ENCODE data around the gene MAPK1. TPM values are rescaled to one million over a fixed set of nuclear protein-coding genes. Genes with fewer than 3 reads are reported as not detected.
"Not testable (repeated sequence)": the region's sequence is repeated elsewhere in the genome, so short reads cannot be mapped to it uniquely, and the experiment has no call there.

Gene MAPK1
- polyA plus RNA-seq (2013, experiment 1 of 2), result 95.7 TPM
- 81.7 TPM for polyA plus RNA-seq (2013, experiment 2 of 2)

GRCh38 chr22:21867528-21868266, at the start of gene MAPK1:
MAPK1 (minus strand) TSS chr22:21867645; CDS start chr22:21867440, 205 bp downstream.
- H3K4me3 ChIP-seq (ENCODE audit: extremely low read depth, insufficient read depth, low read length, poor library complexity, severe bottlenecking), result peak within 1 kb of the TSS; percentile 91
- no peaks in the 10 kb centered on the region for H3K9me3 ChIP-seq (ENCODE audit: control insufficient read depth, low read length)
- peak within 1 kb of the TSS; percentile 84 for H3K27ac ChIP-seq (ENCODE audit: low read depth, low read length, severe bottlenecking)
- 3 to 4% methylated on average over 60 of the region's 74 CpGs for WGBS, 2 experiments (ENCODE audit: insufficient coverage in 2 of 2)
- H3K36me3 ChIP-seq (ENCODE audit: control insufficient read depth, insufficient read depth, low read length), result no peaks in the 10 kb centered on the region
- peaks cover 12% of the 10 kb centered on the region for H3K4me1 ChIP-seq (ENCODE audit: control insufficient read depth, insufficient read depth, low read length, poor library complexity, severe bottlenecking)

- Histone ChIP-seq H3K9me3 (ENCODE audit: control insufficient read depth, low read length) (no peaks in the 10 kb centered on the region), H3K36me3 (ENCODE audit: control insufficient read depth, insufficient read depth, low read length) (no peaks in the 10 kb centered on the region), H3K27ac (ENCODE audit: low read depth, low read length, severe bottlenecking) (no peak overlapping the region), H3K4me1 (ENCODE audit: control insufficient read depth, insufficient read depth, low read length, poor library complexity, severe bottlenecking) (no peaks in the 10 kb centered on the region), H3K4me3 (ENCODE audit: extremely low read depth, insufficient read depth, low read length, poor library complexity, severe bottlenecking) (no peak overlapping the region)
- 86 to 88% methylated on average over 1 to 2 of the region's 4 CpGs for WGBS, 2 experiments (ENCODE audit: insufficient coverage in 2 of 2)
These were observed 49.0 kb upstream of the MAPK1 start for GRCh38 chr22:21916309-21916918.

DNA sequence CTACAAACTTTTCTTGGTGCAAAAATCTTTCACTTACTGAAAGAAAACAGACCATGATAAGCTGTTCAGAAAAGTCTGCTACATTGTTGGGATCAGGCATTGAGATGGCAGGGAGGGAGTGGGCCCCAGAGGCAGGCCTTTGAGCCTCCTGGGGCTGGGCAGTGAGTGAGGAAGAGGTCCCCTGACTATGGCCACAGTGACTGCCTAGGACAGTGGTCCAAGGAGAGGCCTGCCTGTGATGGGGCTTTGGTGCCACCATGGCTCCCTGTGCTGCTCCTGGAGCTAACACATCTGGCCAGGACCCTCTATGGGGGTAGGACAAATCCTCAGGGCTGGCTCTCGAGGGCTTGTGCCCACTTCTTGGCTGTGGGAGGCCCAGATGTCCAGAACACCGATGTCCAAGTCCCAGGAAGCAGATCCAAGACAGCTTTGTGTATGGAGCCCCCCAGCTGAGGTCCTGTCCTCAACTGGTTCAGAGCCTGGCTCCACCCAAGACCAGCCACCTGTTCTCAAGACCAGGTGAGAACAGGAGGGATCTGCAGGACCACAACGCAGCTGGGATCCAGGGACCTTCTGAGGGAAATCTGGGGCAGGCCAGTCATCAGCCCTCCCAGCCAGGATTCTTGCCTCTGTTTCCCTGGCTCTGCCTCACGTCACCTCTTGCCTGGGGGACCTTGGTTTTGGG, 48.3 kb upstream of the MAPK1 start:
- 90 to 96% methylated on average over 2 to 4 of the region's 4 CpGs for WGBS, 2 experiments (ENCODE audit: insufficient coverage in 2 of 2)
- no peaks in the 10 kb centered on the region for H3K36me3 ChIP-seq (ENCODE audit: control insufficient read depth, insufficient read depth, low read length)
- no peak overlapping the region for H3K27ac ChIP-seq (ENCODE audit: low read depth, low read length, severe bottlenecking)
- H3K4me1 ChIP-seq (ENCODE audit: control insufficient read depth, insufficient read depth, low read length, poor library complexity, severe bottlenecking), result no peaks in the 10 kb centered on the region
- H3K4me3 ChIP-seq (ENCODE audit: extremely low read depth, insufficient read depth, low read length, poor library complexity, severe bottlenecking), result no peak overlapping the region
- no peaks in the 10 kb centered on the region for H3K9me3 ChIP-seq (ENCODE audit: control insufficient read depth, low read length)

DNA sequence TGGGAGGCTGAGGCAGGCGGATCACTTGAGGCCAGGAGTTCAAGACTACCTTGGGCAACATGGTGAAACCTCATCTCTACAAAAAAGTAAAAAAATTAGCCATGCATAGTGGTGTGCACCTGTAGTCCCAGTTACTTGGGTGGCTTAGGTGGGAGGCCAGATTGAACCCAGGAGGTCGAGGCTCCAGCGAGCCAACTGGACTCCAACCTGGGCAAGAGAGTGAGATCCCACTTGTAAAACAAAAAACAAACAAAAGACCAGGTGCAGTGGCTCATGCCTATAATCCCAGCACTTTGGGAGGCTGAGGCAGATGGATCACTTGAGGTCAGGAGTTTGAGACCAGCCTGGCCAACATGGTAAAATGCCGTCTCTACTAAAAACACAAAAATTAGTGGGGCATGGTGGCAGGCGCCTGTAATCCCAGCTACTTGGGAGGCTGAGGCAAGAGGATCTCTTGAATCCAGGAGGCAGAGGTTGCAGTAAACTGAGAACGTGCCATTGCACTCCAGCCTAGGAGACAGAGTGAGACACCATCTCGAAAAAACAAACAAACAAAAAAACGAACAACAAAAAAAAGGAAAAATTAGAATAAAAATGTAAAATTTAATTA, 46.7 kb upstream of the MAPK1 start:
- H3K36me3 ChIP-seq (ENCODE audit: control insufficient read depth, insufficient read depth, low read length); H3K4me3 ChIP-seq (ENCODE audit: extremely low read depth, insufficient read depth, low read length, poor library complexity, severe bottlenecking); H3K27ac ChIP-seq (ENCODE audit: low read depth, low read length, severe bottlenecking); H3K9me3 ChIP-seq (ENCODE audit: control insufficient read depth, low read length); H3K4me1 ChIP-seq (ENCODE audit: control insufficient read depth, insufficient read depth, low read length, poor library complexity, severe bottlenecking): not testable (repeated sequence)
- 90% methylated on average over 3 to 5 of the region's 8 CpGs for WGBS, 2 experiments (ENCODE audit: insufficient coverage in 2 of 2)

DNA sequence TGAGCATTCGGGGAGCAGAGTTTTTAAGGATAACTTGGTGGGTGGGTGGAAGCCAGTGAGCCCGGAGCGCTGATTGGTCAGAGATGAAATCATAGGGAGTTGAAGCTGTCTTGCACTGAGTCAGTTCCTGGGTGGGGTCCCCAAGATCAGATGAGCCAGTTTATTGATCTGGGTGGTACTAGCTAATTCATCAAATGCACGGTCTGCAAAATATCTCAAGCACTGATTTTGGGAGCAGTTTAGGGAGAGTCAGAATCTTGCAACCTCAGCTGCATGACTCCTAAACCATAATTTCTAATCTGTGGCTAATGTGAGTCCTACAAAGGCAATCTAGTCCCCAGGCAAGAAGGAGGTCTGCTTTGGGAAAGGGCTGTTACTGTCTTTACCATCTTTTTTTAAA, 42.9 kb upstream of the MAPK1 start:
- not testable (repeated sequence) for H3K4me1 ChIP-seq (ENCODE audit: control insufficient read depth, insufficient read depth, low read length, poor library complexity, severe bottlenecking); H3K27ac ChIP-seq (ENCODE audit: low read depth, low read length, severe bottlenecking); H3K4me3 ChIP-seq (ENCODE audit: extremely low read depth, insufficient read depth, low read length, poor library complexity, severe bottlenecking); H3K36me3 ChIP-seq (ENCODE audit: control insufficient read depth, insufficient read depth, low read length); H3K9me3 ChIP-seq (ENCODE audit: control insufficient read depth, low read length)
- 84 to 100% methylated on average over 1 to 3 of the region's 4 CpGs for WGBS, 2 experiments (ENCODE audit: insufficient coverage in 2 of 2)

DNA sequence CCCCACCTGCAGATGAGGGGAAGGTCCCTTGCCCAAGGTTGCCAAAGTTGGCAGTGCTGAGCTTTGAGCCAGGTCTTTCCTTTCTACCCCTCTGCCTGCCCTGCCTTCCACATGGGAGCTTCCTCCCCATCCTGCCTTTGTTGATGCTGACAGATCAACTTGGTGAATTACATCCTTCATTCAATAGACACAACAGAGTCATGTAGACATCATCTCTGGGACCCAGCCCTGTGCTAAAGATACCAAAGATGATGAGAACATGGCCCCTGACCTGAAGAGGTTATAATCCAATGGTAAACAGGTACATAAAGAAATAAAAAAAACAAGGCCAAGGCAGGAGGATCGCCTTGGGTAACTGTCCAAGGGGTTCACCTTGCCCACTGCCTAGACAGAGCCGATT, 42.4 kb upstream of the MAPK1 start:
- Histone ChIP-seq H3K27ac (ENCODE audit: low read depth, low read length, severe bottlenecking) (no peak overlapping the region), H3K9me3 (ENCODE audit: control insufficient read depth, low read length) (no peaks in the 10 kb centered on the region), H3K4me3 (ENCODE audit: extremely low read depth, insufficient read depth, low read length, poor library complexity, severe bottlenecking) (no peak overlapping the region), H3K4me1 (ENCODE audit: control insufficient read depth, insufficient read depth, low read length, poor library complexity, severe bottlenecking) (no peaks in the 10 kb centered on the region), H3K36me3 (ENCODE audit: control insufficient read depth, insufficient read depth, low read length) (no peaks in the 10 kb centered on the region)
- 100% methylated on average over 2 of the region's 2 CpGs; no CpG with 5 or more reads in 1 of the 2 experiments for WGBS, 2 experiments (ENCODE audit: insufficient coverage in 2 of 2)

- no peak overlapping the region for H3K4me3 ChIP-seq (ENCODE audit: extremely low read depth, insufficient read depth, low read length, poor library complexity, severe bottlenecking)
- no peaks in the 10 kb centered on the region for H3K4me1 ChIP-seq (ENCODE audit: control insufficient read depth, insufficient read depth, low read length, poor library complexity, severe bottlenecking)
- H3K9me3 ChIP-seq (ENCODE audit: control insufficient read depth, low read length), result no peaks in the 10 kb centered on the region
- no peak overlapping the region for H3K27ac ChIP-seq (ENCODE audit: low read depth, low read length, severe bottlenecking)
- WGBS, 2 experiments (ENCODE audit: insufficient coverage in 2 of 2), result 84 to 85% methylated on average over 4 to 5 of the region's 7 CpGs
- H3K36me3 ChIP-seq (ENCODE audit: control insufficient read depth, insufficient read depth, low read length), result no peaks in the 10 kb centered on the region
These were observed 40.4 kb upstream of the MAPK1 start for GRCh38 chr22:21907638-21908522.

DNA sequence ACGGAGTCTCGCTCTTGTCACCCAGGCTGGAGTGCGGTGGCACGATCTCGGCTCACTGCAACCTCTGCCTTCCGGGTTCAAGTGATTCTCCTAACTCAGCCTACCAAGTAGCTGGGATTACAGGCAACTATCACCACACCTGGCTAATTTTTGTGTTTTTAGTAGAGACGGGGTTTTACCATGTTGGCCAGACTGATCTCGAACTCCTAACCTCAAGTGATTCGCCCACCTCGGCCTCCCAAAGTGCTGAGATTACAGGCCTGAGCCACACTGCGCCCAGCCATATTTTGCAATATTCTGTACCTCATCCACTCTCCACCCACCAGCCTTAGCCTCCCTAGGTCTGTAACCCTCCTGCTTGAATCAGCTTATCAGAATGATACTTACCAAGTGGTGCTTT, 37.8 kb upstream of the MAPK1 start:
- H3K4me1 ChIP-seq (ENCODE audit: control insufficient read depth, insufficient read depth, low read length, poor library complexity, severe bottlenecking); H3K36me3 ChIP-seq (ENCODE audit: control insufficient read depth, insufficient read depth, low read length); H3K27ac ChIP-seq (ENCODE audit: low read depth, low read length, severe bottlenecking); H3K9me3 ChIP-seq (ENCODE audit: control insufficient read depth, low read length); H3K4me3 ChIP-seq (ENCODE audit: extremely low read depth, insufficient read depth, low read length, poor library complexity, severe bottlenecking): not testable (repeated sequence)
- WGBS, 2 experiments (ENCODE audit: insufficient coverage in 2 of 2), result 93 to 100% methylated on average over 5 to 11 of the region's 11 CpGs

GRCh38 chr22:21904250-21904789, 36.9 kb upstream of the MAPK1 start:
- H3K9me3 ChIP-seq (ENCODE audit: control insufficient read depth, low read length), result no peaks in the 10 kb centered on the region
- H3K4me3 ChIP-seq (ENCODE audit: extremely low read depth, insufficient read depth, low read length, poor library complexity, severe bottlenecking), result no peak overlapping the region
- H3K27ac ChIP-seq (ENCODE audit: low read depth, low read length, severe bottlenecking), result no peak overlapping the region
- 93 to 100% methylated on average over 2 of the region's 4 CpGs for WGBS, 2 experiments (ENCODE audit: insufficient coverage in 2 of 2)
- H3K36me3 ChIP-seq (ENCODE audit: control insufficient read depth, insufficient read depth, low read length), result no peaks in the 10 kb centered on the region
- H3K4me1 ChIP-seq (ENCODE audit: control insufficient read depth, insufficient read depth, low read length, poor library complexity, severe bottlenecking), result no peaks in the 10 kb centered on the region

DNA sequence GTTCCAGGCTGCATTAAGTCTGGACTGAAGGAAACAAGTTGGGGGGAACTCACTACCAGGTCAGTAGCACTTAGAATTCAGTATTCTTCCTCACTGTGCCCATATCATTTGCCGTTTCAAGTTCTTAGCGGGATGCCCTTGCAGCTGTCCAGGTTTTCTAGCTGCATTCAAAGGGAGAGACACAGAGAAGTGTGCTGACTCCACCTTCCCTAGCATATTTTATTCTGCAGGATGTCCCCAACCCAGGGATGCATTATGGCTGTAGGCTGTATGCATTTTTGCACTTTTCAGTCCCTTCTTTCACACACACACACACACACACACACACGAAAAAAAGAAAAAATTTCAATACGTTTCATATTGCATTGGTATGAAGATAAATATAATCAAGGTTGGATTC, 35.8 kb upstream of the MAPK1 start:
- Histone ChIP-seq H3K4me1 (ENCODE audit: control insufficient read depth, insufficient read depth, low read length, poor library complexity, severe bottlenecking) (no peaks in the 10 kb centered on the region), H3K4me3 (ENCODE audit: extremely low read depth, insufficient read depth, low read length, poor library complexity, severe bottlenecking) (no peak overlapping the region), H3K27ac (ENCODE audit: low read depth, low read length, severe bottlenecking) (no peak overlapping the region), H3K36me3 (ENCODE audit: control insufficient read depth, insufficient read depth, low read length) (no peaks in the 10 kb centered on the region), H3K9me3 (ENCODE audit: control insufficient read depth, low read length) (no peaks in the 10 kb centered on the region)
- WGBS, 2 experiments (ENCODE audit: insufficient coverage in 2 of 2), result 100% methylated on average over 2 of the region's 4 CpGs

Measured in mesodermal cell (in vitro differentiated cells).